ENCODE data around the gene UFD1. TPM values are rescaled to one million over a fixed set of nuclear protein-coding genes. Genes with fewer than 3 reads are reported as not detected.

Gene UFD1
- total RNA-seq, 1 donor from 2014 or later, result 48.0 TPM

DNA sequence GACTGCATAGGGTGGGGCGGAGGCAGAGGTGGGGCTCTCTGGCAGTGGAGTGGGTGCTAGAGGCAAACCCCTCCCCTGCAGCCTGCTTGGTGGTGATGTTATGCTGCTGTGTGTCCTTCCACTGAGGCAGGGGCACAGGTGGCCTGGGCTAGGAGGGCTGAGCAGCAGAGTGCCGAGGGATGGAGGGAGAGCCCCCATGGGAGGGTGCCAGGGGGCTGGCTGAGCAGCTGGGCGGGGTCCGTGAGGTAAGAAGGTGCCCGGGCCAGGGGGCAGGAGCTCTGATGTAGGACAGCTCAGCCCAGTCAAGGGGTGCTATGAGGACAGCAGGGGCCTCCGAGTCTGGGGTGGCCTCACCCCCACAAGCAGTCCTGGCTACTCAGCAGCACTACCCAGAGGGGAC lies 41.0 kb upstream of the UFD1 start:
- Mint-ChIP-seq H3K4me1 (ENCODE audit: low read depth, unreplicated experiment) (peaks cover 16% of the 10 kb centered on the region), H3K4me3 (ENCODE audit: unreplicated experiment) (no peak overlapping the region), H3K36me3 (ENCODE audit: unreplicated experiment) (no peaks in the 10 kb centered on the region), H3K9me3 (ENCODE audit: unreplicated experiment) (peaks cover 8% of the 10 kb centered on the region), H3K27ac (ENCODE audit: unreplicated experiment) (no peak overlapping the region), H3K27me3 (ENCODE audit: unreplicated experiment) (peaks cover 17% of the 10 kb centered on the region)
- TF ChIP-seq, protein P1, sequence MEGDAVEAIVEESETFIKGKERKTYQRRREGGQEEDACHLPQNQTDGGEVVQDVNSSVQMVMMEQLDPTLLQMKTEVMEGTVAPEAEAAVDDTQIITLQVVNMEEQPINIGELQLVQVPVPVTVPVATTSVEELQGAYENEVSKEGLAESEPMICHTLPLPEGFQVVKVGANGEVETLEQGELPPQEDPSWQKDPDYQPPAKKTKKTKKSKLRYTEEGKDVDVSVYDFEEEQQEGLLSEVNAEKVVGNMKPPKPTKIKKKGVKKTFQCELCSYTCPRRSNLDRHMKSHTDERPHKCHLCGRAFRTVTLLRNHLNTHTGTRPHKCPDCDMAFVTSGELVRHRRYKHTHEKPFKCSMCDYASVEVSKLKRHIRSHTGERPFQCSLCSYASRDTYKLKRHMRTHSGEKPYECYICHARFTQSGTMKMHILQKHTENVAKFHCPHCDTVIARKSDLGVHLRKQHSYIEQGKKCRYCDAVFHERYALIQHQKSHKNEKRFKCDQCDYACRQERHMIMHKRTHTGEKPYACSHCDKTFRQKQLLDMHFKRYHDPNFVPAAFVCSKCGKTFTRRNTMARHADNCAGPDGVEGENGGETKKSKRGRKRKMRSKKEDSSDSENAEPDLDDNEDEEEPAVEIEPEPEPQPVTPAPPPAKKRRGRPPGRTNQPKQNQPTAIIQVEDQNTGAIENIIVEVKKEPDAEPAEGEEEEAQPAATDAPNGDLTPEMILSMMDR (IDR thresholded peaks at IDR 0.05; ENCODE audit: partially characterized antibody, unreplicated experiment), result no peak
- no peak for DNase-seq

DNA sequence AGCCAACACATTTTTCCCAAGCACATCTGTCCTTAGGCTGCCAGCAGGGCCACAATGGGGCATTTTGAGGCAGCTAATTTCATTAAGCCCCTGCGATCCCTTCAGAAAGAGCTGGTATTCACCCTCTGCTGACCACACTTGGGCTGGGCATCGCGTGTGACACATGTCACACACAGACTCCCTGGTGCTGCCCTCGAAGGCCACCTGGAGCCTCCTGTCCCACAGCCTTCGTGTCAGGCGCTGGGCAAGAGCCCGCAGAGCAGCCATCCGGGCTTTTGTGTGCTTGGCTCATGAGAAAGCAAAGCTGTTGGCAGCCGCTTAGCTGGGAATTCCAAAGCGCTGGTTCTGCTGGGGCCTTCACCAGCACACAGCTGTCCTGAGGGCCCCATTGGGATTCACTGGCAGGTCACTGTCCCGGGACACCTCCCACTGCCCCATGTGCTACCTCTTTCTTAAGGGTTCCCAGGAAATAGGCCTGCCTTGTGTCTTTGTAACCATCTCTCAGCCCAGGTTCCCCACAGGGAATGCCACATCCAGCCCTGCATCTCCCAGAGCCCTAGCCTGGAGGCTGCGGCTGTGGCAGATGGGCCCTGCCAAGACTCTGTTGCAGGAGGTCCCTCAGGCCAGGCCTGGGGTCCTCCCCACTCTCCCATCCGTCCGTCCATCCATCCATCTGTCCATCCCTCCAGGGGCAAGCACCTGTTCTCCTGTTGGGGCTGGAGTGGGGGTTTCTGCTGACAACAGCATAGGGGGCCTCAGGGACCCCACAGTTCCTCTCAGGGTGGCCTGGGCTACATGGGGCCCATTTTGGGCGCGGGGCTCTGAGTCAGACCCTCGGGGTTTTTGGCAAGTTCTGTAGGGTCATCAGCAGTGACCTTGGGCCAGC lies 40.3 kb upstream of the UFD1 start:
- no peaks in the 10 kb centered on the region for H3K36me3 Mint-ChIP-seq (ENCODE audit: unreplicated experiment)
- peaks cover 14% of the 10 kb centered on the region for H3K9me3 Mint-ChIP-seq (ENCODE audit: unreplicated experiment)
- H3K4me3 Mint-ChIP-seq (ENCODE audit: unreplicated experiment), result peak overlapping the region; percentile 57
- TF ChIP-seq, protein P1 (IDR thresholded peaks at IDR 0.05; ENCODE audit: partially characterized antibody, unreplicated experiment), result no peak
- H3K27ac Mint-ChIP-seq (ENCODE audit: unreplicated experiment), result peak overlapping the region; percentile 33
- H3K27me3 Mint-ChIP-seq (ENCODE audit: unreplicated experiment), result peaks cover 22% of the 10 kb centered on the region
- H3K4me1 Mint-ChIP-seq (ENCODE audit: low read depth, unreplicated experiment), result peaks cover 22% of the 10 kb centered on the region
- no peak for DNase-seq

DNA sequence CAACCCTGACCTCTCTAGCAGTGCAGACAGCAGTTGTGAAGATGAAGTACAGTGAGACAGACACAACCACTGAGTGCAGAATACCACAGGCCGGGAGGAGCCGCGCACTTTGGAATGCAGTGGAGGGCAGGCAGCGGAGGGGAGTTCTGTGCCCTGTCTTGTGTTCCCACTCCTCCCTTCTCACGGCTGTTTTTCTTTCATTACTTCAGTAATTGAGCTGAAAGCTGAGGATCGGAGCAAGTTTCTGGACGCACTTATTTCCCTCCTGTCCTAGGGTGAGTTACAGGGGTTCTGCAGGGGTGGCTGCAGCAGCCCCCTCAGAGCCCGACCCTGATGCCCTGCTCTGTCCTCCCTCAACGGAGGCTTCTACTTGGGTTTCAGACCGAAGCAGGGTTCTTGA lies 39.6 kb upstream of the UFD1 start:
- Mint-ChIP-seq H3K27ac (ENCODE audit: unreplicated experiment) (no peak overlapping the region), H3K4me1 (ENCODE audit: low read depth, unreplicated experiment) (peaks cover 23% of the 10 kb centered on the region), H3K36me3 (ENCODE audit: unreplicated experiment) (peaks cover under 1% of the 10 kb centered on the region), H3K27me3 (ENCODE audit: unreplicated experiment) (peaks cover 22% of the 10 kb centered on the region), H3K4me3 (ENCODE audit: unreplicated experiment) (no peak overlapping the region), H3K9me3 (ENCODE audit: unreplicated experiment) (peaks cover 16% of the 10 kb centered on the region)
- DNase-seq, result no peak
- TF ChIP-seq, protein P1 (IDR thresholded peaks at IDR 0.05; ENCODE audit: partially characterized antibody, unreplicated experiment), result no peak

DNA sequence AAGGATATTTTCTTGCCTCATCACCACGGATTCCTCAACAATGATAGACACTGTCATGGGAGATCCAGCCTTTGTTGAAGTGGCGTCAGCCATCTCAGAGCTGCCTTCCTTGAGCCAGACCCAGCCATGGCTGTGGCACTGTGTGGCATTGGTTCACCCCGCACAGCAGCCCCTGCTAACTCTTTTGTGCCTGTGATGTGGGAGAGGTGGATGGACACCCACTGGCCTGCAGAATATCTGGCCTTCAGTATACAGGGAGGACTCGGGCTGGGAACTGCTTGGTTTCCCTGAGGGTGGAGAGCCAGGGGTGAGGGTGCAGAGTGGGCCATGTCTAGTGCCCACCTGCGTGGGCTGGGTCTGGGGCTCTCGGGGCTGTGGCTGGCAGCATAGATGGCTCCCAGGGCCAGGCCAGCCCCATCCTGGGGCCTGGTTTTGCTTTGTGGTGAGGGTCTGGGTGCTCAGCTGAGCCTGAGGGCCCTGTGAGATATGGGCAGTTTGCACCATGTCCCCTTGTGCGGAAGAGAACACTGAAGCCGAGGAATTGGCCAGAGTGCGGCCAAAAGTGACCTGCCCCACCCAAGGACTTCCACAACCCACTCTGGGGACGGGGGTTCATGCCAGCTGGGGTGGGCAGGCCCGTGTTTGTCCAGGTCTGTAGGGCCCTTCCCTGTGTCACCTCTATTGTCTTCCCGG lies 39.1 kb upstream of the UFD1 start:
- peaks cover 15% of the 10 kb centered on the region for H3K9me3 Mint-ChIP-seq (ENCODE audit: unreplicated experiment)
- TF ChIP-seq, protein P1 (IDR thresholded peaks at IDR 0.05; ENCODE audit: partially characterized antibody, unreplicated experiment), result no peak
- no peak for DNase-seq
- no peak overlapping the region for H3K27ac Mint-ChIP-seq (ENCODE audit: unreplicated experiment)
- peaks cover 23% of the 10 kb centered on the region for H3K4me1 Mint-ChIP-seq (ENCODE audit: low read depth, unreplicated experiment)
- H3K4me3 Mint-ChIP-seq (ENCODE audit: unreplicated experiment), result no peak overlapping the region
- peaks cover 23% of the 10 kb centered on the region for H3K27me3 Mint-ChIP-seq (ENCODE audit: unreplicated experiment)
- H3K36me3 Mint-ChIP-seq (ENCODE audit: unreplicated experiment), result peaks cover 6% of the 10 kb centered on the region

- Mint-ChIP-seq H3K4me1 (ENCODE audit: low read depth, unreplicated experiment) (peaks cover 23% of the 10 kb centered on the region), H3K27ac (ENCODE audit: unreplicated experiment) (no peak overlapping the region), H3K9me3 (ENCODE audit: unreplicated experiment) (peaks cover 14% of the 10 kb centered on the region), H3K36me3 (ENCODE audit: unreplicated experiment) (peaks cover 6% of the 10 kb centered on the region), H3K4me3 (ENCODE audit: unreplicated experiment) (no peak overlapping the region), H3K27me3 (ENCODE audit: unreplicated experiment) (peaks cover 19% of the 10 kb centered on the region)
- no peak for DNase-seq
- TF ChIP-seq, protein P1 (IDR thresholded peaks at IDR 0.05; ENCODE audit: partially characterized antibody, unreplicated experiment), result no peak
Observed at GRCh38 chr22:19517171-19517500, 38.1 kb upstream of the UFD1 start.

Measured in glutamatergic neuron (in vitro differentiated cells).